ENCODE data around the gene HNRNPA2B1.

GRCh38 chr7:26208040-26208439 is 7.5 kb upstream of the HNRNPA2B1 start:
- TF ChIP-seq CTCF (IDR thresholded peaks at IDR 0.05; ENCODE audit: low read length): no peak
- no peak for TF ChIP-seq EZH2phosphoT487 (IDR thresholded peaks at IDR 0.05; ENCODE audit: low read length)

All from MM.1S (cell line).